H9 (cell line): ENCODE results near the gene KLK11. TPM values are rescaled to one million over a fixed set of nuclear protein-coding genes. Genes with fewer than 3 reads are reported as not detected.

Experiments
- DNase-seq: peaks from one replicate; pipeline ENCODE4 v3.0.0-alpha.2; 2017
- H2AFZ ChIP-seq: one replicate; pipeline ENCODE4 v1.6.1; 2013; ENCODE audit warnings: mild to moderate bottlenecking, low read length, control low read depth, moderate library complexity
- H2AK5ac ChIP-seq: 2 replicates; pipeline ENCODE4 v1.6.1; 2013; ENCODE audit warnings: low read length, control low read depth, mixed read lengths; ENCODE audit not compliant: insufficient read length
- H2BK120ac ChIP-seq: one replicate; pipeline ENCODE4 v1.6.1; 2013; ENCODE audit warnings: low read depth, mild to moderate bottlenecking, low read length, control low read depth, inconsistent platforms; ENCODE audit not compliant: poor library complexity, severe bottlenecking
- H2BK12ac ChIP-seq: 2 replicates; pipeline ENCODE4 v1.6.1; 2013; ENCODE audit warnings: low read length, control low read depth, mixed read lengths, low read depth; ENCODE audit not compliant: insufficient read length
- H2BK15ac ChIP-seq: 2 replicates; pipeline ENCODE4 v1.6.1; 2013; ENCODE audit warnings: low read depth, low read length, control low read depth
- H2BK20ac ChIP-seq: one replicate; pipeline ENCODE4 v1.6.1; 2013; ENCODE audit warnings: low read depth, mild to moderate bottlenecking, low read length, control low read depth, inconsistent platforms; ENCODE audit not compliant: poor library complexity, severe bottlenecking
- H2BK5ac ChIP-seq: 2 replicates; pipeline ENCODE4 v1.6.1; 2013; ENCODE audit warnings: low read length, control low read depth, mixed read lengths; ENCODE audit not compliant: insufficient read length
- H3K14ac ChIP-seq: 2 replicates; pipeline ENCODE4 v1.6.1; 2013; ENCODE audit warnings: low read length, control low read depth; ENCODE audit not compliant: insufficient read depth
- H3K18ac ChIP-seq: 2 replicates; pipeline ENCODE4 v1.6.1; 2013; ENCODE audit warnings: low read depth, mild to moderate bottlenecking, mixed read lengths, low read length, control low read depth; ENCODE audit not compliant: insufficient read length
- H3K23ac ChIP-seq: 2 replicates; pipeline ENCODE4 v1.6.1; 2013; ENCODE audit warnings: low read length, control low read depth, mixed read lengths, low read depth; ENCODE audit not compliant: insufficient read length
- H3K23me2 ChIP-seq: 2 replicates; pipeline ENCODE4 v1.6.1; 2013; ENCODE audit warnings: low read depth, mild to moderate bottlenecking, mixed read lengths, low read length, control low read depth; ENCODE audit not compliant: insufficient read length, poor library complexity, severe bottlenecking
- H3K27ac ChIP-seq: 2 replicates; pipeline ENCODE4 v1.5.1; 2013; ENCODE audit warnings: low read length, control low read depth, mixed read lengths, low read depth; ENCODE audit not compliant: insufficient read length
- H3K27me3 ChIP-seq: 2 replicates; pipeline ENCODE4 v1.6.1; 2013; ENCODE audit warnings: low read length, control low read depth, inconsistent platforms; ENCODE audit not compliant: insufficient read depth
- H3K4ac ChIP-seq: 2 replicates; pipeline ENCODE4 v1.6.1; 2013; ENCODE audit warnings: low read depth, mild to moderate bottlenecking, control low read depth, inconsistent platforms, low read length, moderate library complexity
- H3K4me1 ChIP-seq: 2 replicates; pipeline ENCODE4 v1.6.1; 2013; ENCODE audit warnings: low read length, control low read depth, inconsistent platforms; ENCODE audit not compliant: insufficient read depth
- H3K4me2 ChIP-seq: 2 replicates; pipeline ENCODE4 v1.6.1; 2013; ENCODE audit warnings: low read length, control low read depth, mixed read lengths; ENCODE audit not compliant: insufficient read length, insufficient read depth
- H3K56ac ChIP-seq: 2 replicates; pipeline ENCODE4 v1.6.1; 2013; ENCODE audit warnings: low read depth, mild to moderate bottlenecking, mixed read lengths, low read length, control low read depth; ENCODE audit not compliant: insufficient read length
- H3K79me1 ChIP-seq: 2 replicates; pipeline ENCODE4 v1.6.1; 2013; ENCODE audit warnings: low read depth, mild to moderate bottlenecking, moderate library complexity, low read length, control low read depth, inconsistent platforms; ENCODE audit not compliant: insufficient read depth, poor library complexity, severe bottlenecking
- H3K79me2 ChIP-seq: 2 replicates; pipeline ENCODE4 v1.6.1; 2013; ENCODE audit warnings: low read length, control low read depth, inconsistent platforms; ENCODE audit not compliant: insufficient read depth
- H3K9ac ChIP-seq: 2 replicates; pipeline ENCODE4 v1.6.1; 2013; ENCODE audit warnings: low read length, control low read depth, mixed read lengths; ENCODE audit not compliant: insufficient read length; ENCODE audit errors: extremely low read depth
- H3K9me3 ChIP-seq: one replicate; pipeline ENCODE4 v1.6.1; 2013; ENCODE audit warnings: low read depth, low read length, inconsistent platforms; ENCODE audit not compliant: control insufficient read depth
- H3T11ph ChIP-seq: one replicate; pipeline ENCODE4 v1.6.1; 2013; ENCODE audit warnings: mild to moderate bottlenecking, low read length, control low read depth, inconsistent platforms
- H4K20me1 ChIP-seq: one replicate; pipeline ENCODE4 v1.6.1; 2013; ENCODE audit not compliant: control insufficient read depth, insufficient read length, insufficient read depth
- H4K5ac ChIP-seq: 2 replicates; pipeline ENCODE4 v1.6.1; 2013; ENCODE audit warnings: low read depth, mild to moderate bottlenecking, mixed read lengths, low read length, control low read depth; ENCODE audit not compliant: insufficient read length
- H4K8ac ChIP-seq: replicated peaks from 2 replicates; pipeline ENCODE4 v1.6.1; 2013; ENCODE audit warnings: low read length, control low read depth, mixed read lengths, low read depth; ENCODE audit not compliant: insufficient read length
- H4K91ac ChIP-seq: 2 replicates; pipeline ENCODE4 v1.6.1; 2013; ENCODE audit warnings: low read depth, mild to moderate bottlenecking, moderate library complexity, mixed read lengths, low read length, control low read depth; ENCODE audit not compliant: insufficient read length
- H3K27ac Mint-ChIP-seq, 3 experiments: 2 replicates in 2 of 3; 3 replicates in 1 of 3; pipeline ENCODE4 v1.8.0; 2020 to 2021; ENCODE audit warnings: mixed read lengths in 3 of 3, mild to moderate bottlenecking in 1 of 3, moderate library complexity in 1 of 3
- H3K27me3 Mint-ChIP-seq: 2 replicates; pipeline ENCODE4 v1.8.0; 2021; ENCODE audit warnings: low read depth, mild to moderate bottlenecking, moderate library complexity, mixed read lengths
- H3K36me3 Mint-ChIP-seq, 3 experiments: 2 replicates in 2 of 3; 3 replicates in 1 of 3; pipeline ENCODE4 v1.8.0; 2020 to 2021; ENCODE audit warnings: low read depth in 3 of 3, mixed read lengths in 3 of 3; ENCODE audit not compliant: insufficient read depth in 1 of 3
- H3K4me1 Mint-ChIP-seq, 2 experiments: 2 replicates each; pipeline ENCODE4 v1.8.0; 2020; ENCODE audit warnings: mixed read lengths in 2 of 2
- H3K4me3 Mint-ChIP-seq, 2 experiments: 2 replicates in 1 of 2; 3 replicates in 1 of 2; pipeline ENCODE4 v1.8.0; 2020 to 2021; ENCODE audit warnings: mild to moderate bottlenecking in 2 of 2, mixed read lengths in 2 of 2, moderate library complexity in 1 of 2
- H3K9me3 Mint-ChIP-seq, 2 experiments: 2 replicates in 1 of 2; 3 replicates in 1 of 2; pipeline ENCODE4 v1.8.0; 2020; ENCODE audit warnings: mild to moderate bottlenecking in 2 of 2, mixed read lengths in 2 of 2, moderate library complexity in 1 of 2
- WGBS: extraction: QIAGEN DNeasy Blood & Tissue Kit; methylation state at CpG from one replicate; pipeline ENCODE4 v1.1.7; 2013; ENCODE audit warnings: missing lambda C conversion rate, low lambda C conversion rate, mixed read lengths; ENCODE audit not compliant: insufficient read length; ENCODE audit errors: extremely low coverage; 5-methylcytosine and 5-hydroxymethylcytosine counted together
- total RNA-seq: library from RNA; stranded (reverse); gene quantifications from 2 replicates; pipeline ENCODE4 v1.2.1, GENCODE V29; 2021
- TF ChIP-seq, protein P1 (sequence below): fragments of 200-600 bp; sonication (generic); conservative IDR thresholded peaks from 3 replicates; pipeline ENCODE4 v1.8.0; 2021; ENCODE audit warnings: antibody characterized with exemption, mild to moderate bottlenecking

The KLK11 gene
- total RNA-seq, 1 experiment from 2014 or later = not detected

DNA sequence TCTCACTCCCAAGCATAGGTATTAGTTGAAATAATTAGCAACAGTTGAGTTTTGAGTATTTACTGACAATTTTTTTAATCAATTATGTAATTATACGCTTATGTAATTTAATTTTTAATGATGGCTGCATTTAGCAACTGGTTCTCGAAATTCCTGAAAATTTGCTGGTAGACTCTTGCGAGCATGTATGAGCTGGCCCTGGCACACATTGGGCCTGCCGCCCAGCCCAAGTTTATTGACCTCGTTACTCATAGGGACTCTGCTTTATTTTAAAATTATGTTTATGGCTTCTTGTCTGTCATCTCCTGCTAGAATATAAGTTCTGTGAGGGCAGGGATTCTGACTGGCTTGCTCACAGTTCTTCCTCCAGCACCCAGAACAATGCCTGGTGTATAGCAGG is 49.6 kb upstream of the KLK11 start:
- peaks cover 0 to 7% (median 0%) of the 10 kb centered on the region in 3 experiments; a peak in 1 of 7 replicates for H3K36me3 Mint-ChIP-seq
- no peak overlapping the region for H3K18ac ChIP-seq
- H3K4me3 Mint-ChIP-seq = no peak overlapping the region
- H3K27ac ChIP-seq = no peak overlapping the region
- peaks cover 13 to 16% of the 10 kb centered on the region in 2 experiments for H3K4me1 Mint-ChIP-seq
- H3K4me2 ChIP-seq = no peak overlapping the region
- H3K14ac ChIP-seq = no peak overlapping the region
- H4K91ac ChIP-seq = no peak overlapping the region
- H4K20me1 ChIP-seq = no peaks in the 10 kb centered on the region
- H3K79me1 ChIP-seq = no peaks in the 10 kb centered on the region
- H3K23ac ChIP-seq = no peak overlapping the region
- H3T11ph ChIP-seq = no peak overlapping the region
- no peak overlapping the region for H3K4ac ChIP-seq
- H2AFZ ChIP-seq = no peak overlapping the region
- H3K23me2 ChIP-seq = no peaks in the 10 kb centered on the region
- H2BK20ac ChIP-seq = no peak overlapping the region
- H2BK120ac ChIP-seq = no peak overlapping the region
- no peaks in the 10 kb centered on the region for H3K27me3 ChIP-seq
- peaks cover 7 to 15% of the 10 kb centered on the region in 2 experiments for H3K9me3 Mint-ChIP-seq
- H2BK12ac ChIP-seq = no peak overlapping the region
- no peak overlapping the region for H4K8ac ChIP-seq
- H3K4me1 ChIP-seq = peaks cover 2% of the 10 kb centered on the region; the same call in 1 of the 2 replicates
- H2BK5ac ChIP-seq = no peak overlapping the region
- H3K27ac Mint-ChIP-seq = no peak overlapping the region
- peaks cover 7% of the 10 kb centered on the region; the same call in 1 of the 2 replicates for H3K27me3 Mint-ChIP-seq
- H3K79me2 ChIP-seq = no peaks in the 10 kb centered on the region
- H2AK5ac ChIP-seq = no peak overlapping the region
- no peak overlapping the region for H3K9ac ChIP-seq
- TF ChIP-seq, protein P1, sequence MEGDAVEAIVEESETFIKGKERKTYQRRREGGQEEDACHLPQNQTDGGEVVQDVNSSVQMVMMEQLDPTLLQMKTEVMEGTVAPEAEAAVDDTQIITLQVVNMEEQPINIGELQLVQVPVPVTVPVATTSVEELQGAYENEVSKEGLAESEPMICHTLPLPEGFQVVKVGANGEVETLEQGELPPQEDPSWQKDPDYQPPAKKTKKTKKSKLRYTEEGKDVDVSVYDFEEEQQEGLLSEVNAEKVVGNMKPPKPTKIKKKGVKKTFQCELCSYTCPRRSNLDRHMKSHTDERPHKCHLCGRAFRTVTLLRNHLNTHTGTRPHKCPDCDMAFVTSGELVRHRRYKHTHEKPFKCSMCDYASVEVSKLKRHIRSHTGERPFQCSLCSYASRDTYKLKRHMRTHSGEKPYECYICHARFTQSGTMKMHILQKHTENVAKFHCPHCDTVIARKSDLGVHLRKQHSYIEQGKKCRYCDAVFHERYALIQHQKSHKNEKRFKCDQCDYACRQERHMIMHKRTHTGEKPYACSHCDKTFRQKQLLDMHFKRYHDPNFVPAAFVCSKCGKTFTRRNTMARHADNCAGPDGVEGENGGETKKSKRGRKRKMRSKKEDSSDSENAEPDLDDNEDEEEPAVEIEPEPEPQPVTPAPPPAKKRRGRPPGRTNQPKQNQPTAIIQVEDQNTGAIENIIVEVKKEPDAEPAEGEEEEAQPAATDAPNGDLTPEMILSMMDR = no peak
- no peak overlapping the region for H2BK15ac ChIP-seq
- no peak overlapping the region for H3K56ac ChIP-seq
- H4K5ac ChIP-seq = no peak overlapping the region
- WGBS = no CpG with 5 or more reads among the region's 5 CpGs
- no peaks in the 10 kb centered on the region for H3K9me3 ChIP-seq
- DNase-seq = no peak
